ENCODE measurements around the gene TSC2.
A peak's percentile ranks its signal among the peaks of the same experiment; 100 is the strongest.
"Not testable (repeated sequence)": the region's sequence is repeated elsewhere in the genome, so short reads cannot be mapped to it uniquely, and the experiment has no call there.

TSC2 gene

DNA sequence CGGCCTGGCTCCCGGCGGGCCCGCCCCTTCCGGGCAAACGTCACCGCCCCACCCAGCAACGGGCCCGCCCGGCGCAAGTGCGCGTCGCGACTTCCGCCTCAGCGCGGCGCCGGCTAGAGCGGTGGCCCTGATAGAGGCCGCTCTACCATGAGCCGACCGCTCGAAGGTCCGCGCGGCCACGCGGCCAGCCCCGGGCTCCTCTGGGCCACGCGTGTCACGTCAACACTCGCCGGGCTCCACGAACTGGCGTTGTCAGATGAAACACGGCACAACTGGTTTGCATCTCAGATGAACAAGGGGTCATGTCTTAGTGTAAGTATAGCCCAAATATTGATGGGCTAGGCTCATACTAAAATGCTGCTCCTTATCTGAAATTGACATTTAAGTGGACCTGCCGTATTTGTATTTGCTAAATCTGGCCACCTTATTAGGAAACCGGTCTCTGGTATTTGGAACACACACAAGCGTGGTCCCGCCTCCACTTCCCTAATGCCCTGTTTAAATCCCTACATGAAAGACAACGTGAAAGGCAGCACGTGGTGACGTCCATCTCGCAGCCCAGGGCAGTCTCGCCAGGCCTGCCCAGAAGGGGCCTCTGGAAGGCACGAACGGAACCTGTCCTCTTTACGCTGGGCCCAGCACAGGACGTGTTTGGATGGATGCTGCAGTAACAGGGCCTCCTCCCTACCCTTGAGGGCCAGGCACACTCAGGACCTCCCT is 37.8 kb upstream of the TSC2 start, which contains the start of gene ZNF598:
Gene ZNF598, minus strand, starts transcription at position 31 of the 720 bp plus-strand sequence.
- DNase-seq (ENCODE audit: low read depth), result peak; percentile 63

DNA sequence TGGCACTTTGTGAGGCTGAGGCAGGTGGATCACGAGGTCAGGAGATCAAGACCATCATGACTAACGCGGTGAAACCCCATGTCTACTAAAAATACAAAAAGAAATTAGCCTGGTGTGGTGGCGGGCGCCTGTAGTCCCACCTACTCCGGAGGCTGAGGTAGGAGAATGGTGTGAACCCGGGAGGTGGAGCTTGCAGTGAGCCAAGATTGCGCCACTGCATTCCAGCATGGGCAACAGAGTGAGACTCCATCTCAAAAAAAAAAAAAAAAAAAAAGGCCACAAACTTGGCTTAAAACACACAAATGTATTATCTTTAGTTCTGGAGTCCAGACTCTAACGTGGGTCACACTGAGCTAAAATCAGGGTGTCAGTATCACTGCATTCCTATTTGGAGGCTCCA is 36.1 kb upstream of the TSC2 start:
- not testable (repeated sequence) for DNase-seq (ENCODE audit: low read depth)

- DNase-seq (ENCODE audit: low read depth), result no peak
Observed at GRCh38 chr16:2013527-2013926, 34.3 kb upstream of the TSC2 start.

DNA sequence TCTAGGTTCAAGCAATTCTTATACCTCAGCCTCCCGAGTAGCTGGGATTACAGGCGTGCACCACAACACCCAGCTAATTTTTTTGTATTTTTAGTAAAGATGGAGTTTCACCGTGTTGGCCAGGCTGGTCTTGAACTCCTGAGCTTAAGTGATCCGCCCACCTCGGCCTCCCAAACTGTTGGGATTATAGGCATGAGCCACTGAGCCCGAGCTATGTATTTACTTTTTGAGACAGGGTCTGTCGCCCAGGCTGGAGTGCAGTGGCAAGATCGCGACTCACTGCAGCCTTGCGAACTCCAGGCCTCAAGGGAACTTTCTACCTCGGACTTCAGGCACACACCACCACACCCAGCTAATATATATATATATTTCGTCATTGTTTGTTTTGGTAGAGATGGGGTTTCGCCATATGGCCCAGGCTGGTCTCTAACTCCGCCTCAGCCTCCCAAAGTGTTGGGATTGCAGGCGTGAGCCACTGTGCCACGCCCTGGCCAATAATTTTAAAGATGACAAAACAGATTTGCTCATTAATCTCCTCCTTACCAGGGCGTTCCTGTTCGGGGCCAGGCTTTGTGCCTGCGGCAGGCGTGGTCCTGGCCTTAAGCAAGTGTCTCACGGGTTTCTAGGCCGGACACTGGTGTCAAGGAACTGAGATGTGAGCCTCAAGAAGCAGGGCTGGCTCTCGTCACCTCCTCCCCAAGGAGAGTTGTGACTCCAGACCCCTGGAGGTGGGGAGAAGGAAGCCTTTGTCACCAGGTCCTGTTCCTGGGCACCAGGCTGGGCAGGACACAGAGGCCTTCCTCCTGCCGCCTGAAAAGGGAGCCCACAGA is 32.5 kb upstream of the TSC2 start:
- DNase-seq (ENCODE audit: low read depth), result no peak

- no peak for DNase-seq (ENCODE audit: low read depth)
Observed at GRCh38 chr16:2015947-2016208, 31.9 kb upstream of the TSC2 start.

- DNase-seq (ENCODE audit: low read depth), result no peak
Observed at GRCh38 chr16:2016407-2016922, 31.3 kb upstream of the TSC2 start.

DNA sequence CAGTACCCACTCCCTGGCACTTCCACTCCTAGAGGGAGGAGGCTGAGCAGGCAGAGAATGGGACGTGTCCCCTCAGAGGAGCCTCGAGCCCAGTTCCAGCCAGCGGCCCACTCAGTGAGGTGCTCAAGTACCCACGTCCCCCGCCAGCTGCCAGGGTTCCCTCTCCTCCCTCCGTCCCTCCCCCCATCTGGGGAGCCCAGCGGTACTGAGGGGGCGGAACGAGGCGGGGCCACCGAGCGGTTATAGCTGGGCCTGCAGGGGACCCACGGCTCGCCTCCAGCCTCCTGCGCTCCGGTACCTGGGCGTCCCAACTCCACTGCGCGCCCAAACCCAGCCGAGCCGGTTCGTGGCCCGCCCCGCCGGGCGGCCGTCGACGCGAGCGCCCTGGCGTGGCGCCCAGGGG is 28.3 kb upstream of the TSC2 start, which contains the start of gene NPW:
Gene NPW, plus strand, starts transcription at position 268 of the 403 bp plus-strand sequence.
- no peak for DNase-seq (ENCODE audit: low read depth)

DNA sequence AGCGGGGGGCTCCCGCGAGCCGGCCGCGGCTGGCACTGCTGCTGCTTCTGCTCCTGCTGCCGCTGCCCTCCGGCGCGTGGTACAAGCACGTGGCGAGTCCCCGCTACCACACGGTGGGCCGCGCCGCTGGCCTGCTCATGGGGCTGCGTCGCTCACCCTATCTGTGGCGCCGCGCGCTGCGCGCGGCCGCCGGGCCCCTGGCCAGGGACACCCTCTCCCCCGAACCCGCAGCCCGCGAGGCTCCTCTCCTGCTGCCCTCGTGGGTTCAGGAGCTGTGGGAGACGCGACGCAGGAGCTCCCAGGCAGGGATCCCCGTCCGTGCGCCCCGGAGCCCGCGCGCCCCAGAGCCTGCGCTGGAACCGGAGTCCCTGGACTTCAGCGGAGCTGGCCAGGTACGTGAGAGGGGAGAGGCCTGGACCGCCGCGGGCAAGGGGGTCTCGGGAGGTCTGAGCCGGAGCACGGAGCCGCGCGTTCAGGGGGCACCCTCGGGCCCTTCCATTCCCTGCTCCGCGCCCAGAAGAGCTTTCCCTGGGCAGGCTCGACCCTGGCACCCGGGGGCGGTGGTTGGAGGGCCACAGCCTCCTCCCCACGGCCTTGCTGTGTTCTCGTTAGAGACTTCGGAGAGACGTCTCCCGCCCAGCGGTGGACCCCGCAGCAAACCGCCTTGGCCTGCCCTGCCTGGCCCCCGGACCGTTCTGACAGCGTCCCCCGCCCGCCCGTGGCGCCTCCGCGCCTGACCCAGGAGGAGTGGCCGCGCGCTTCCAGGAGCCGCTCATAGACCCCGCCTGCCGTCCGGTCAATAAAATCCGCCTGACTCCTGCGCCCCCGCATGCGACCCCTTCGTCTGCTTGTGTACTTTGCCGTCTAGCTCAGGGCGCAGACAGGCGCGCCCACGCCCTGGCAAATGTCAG is 27.6 kb upstream of the TSC2 start:
- no peak for DNase-seq (ENCODE audit: low read depth)

DNA sequence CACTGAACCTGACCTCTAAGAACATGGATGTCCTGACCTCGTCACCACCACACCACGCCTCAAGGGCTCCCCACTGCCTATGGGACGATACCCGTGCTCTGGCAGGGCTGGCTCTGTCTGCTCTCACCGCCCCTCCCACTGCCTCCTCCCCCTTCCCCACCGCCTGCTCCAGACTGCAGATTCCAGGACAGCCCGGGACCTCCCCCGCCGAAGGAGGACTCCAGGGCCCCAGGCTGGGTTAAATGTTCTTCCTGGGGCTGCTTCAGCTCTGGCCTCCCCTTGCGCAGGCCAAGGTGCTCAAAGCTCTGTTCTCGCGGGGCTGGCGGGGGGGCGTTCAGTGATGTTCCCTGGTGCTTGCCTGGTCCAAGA is 25.1 kb upstream of the TSC2 start:
- no peak for DNase-seq (ENCODE audit: low read depth)

DNA sequence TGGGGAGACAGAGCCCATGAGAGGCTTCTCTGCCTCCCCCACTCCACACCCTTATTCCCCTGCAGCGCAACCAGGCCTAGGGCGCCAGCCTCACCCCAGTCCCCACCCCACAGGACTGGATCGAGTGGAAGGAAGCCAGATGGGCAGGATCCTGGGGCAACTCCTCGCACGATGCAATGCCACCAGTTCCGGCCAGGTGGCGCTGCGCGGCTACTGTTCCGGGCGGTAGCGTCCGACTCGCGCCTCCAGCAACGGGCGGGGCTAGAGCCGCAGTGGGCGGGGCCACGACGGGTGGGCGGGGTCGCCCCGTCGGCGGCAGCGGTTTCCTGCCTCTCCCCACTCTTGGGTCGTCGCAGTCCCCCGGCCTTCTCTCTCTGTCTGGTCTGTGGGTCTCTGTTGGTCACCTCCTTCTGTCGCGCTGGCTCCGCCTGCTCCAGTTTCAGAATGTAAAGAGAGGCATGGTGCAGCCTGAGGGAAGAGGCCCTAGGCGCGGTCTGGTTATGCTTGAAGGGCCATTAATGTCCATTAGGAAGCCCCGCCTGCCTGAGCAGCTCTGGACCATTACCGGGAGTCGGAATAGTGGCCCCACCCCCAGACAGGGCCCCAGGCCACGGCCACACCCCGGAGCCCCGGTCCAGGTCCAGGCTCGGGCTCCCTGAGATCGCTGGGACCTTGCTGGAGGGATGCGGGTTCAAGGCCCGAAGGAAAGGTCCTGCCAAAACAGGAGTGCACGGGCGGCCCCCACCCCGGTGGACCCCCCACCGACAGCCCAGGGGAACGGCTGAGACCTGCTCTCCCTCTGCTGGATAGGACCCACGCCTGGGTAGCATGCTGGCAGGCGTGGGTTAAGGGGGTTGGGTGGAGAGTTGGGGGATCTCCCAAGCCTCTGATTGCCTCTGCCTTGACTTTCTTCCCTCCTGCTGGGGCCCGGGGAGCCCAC is 24.4 kb upstream of the TSC2 start:
- peak; percentile 84 for DNase-seq (ENCODE audit: low read depth)

GRCh38 chr16:2024032-2024420 is 23.8 kb upstream of the TSC2 start:
- no peak for DNase-seq (ENCODE audit: low read depth)

DNA sequence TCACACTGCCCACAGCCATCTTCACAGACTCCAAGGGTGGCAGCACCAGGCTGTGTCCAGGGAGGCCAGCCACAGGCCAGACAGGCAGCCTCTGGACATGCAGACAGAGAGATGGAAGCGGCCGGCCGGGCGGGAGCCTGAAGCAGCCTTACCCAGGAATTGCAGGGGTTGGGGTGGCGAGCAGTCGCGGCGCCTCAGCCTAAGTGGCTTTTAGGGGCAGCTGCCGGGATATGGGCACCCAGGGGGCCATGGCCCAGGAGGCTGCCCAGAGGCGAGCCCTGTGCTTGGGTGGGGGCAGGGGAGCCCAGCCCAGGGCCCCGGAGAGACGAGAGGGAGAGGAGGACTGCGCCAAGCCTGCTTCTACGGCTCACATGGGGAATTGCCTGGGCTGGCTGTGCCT is 22.5 kb upstream of the TSC2 start:
- no peak for DNase-seq (ENCODE audit: low read depth)

DNA sequence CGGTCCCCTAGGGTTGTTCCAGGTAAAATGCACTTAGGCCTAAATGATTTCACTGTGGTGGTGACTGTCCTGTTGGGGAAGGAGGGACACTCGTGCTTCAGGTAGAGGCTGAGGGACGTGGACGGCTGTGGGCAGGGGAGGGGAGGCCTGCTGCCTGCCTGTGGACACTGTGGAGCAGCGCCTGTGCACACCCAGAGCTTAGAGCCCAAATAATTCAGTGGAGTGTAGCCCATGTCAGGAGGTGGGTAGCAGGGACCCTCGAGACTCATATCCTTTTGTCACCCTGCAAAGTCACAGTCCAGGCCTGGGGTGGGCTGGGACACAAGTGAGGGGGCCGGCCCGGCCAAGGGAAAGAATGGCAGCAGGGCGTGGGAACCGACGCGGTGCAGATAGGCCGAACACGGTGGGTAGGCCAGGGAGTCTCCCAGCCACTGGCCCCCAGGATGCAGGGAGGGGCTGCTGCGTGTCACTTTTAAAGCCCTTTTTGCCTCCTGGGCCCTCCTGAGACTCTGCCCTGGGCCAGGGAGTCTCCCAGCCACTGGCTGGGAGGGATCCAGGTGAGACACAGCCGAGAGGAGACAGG is 21.8 kb upstream of the TSC2 start:
- DNase-seq (ENCODE audit: low read depth), result no peak

- no peak for DNase-seq (ENCODE audit: low read depth)
Observed at GRCh38 chr16:2026461-2027023, 21.2 kb upstream of the TSC2 start, which contains the start of gene NHERF2. Gene NHERF2, plus strand, starts transcription at chr16:2026902. Its CDS starts 104 bp downstream, at chr16:2027006.

DNA sequence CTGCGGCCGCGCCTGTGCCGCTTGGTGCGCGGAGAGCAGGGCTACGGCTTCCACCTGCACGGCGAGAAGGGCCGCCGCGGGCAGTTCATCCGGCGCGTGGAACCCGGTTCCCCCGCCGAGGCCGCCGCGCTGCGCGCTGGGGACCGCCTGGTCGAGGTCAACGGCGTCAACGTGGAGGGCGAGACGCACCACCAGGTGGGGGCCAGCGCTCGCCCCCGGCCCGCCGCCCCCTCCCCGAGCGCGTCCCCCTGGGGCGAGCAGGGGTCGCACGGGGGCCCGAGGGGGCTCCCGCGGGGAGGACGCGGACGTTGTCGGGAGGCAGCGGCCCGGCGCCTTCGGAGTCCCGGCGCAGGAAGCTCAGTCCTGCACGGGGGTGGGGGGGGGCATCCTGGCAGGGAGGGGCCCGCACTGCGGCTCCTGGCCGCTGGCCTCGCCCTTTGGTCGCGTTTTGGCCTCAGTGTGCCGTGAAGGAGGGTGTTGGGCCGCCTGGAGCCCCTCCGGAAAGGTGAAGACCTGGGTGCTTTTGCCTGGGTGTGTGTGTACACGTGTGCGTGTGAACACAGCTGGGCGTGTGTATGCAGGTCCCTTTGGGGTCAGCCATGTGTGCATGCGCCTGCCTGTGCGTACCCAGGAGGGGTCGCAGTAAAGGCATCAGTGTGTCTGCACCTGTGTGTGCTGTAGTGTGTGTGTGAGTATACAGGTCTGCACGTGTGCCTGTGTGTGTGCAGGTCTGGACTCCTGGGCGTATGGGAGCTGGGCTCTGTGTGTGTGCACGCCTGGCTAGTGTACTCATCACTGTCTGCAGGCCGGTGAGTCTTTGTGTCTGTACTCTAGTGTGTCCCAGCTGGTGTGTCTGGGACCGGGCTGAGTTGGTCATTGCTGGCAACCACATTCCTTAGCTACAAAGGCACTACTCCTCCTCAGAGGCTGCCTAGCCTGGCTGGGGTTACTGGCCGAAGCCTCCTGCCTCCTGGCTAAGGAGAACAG is 20.5 kb upstream of the TSC2 start:
- no peak for DNase-seq (ENCODE audit: low read depth)

DNA sequence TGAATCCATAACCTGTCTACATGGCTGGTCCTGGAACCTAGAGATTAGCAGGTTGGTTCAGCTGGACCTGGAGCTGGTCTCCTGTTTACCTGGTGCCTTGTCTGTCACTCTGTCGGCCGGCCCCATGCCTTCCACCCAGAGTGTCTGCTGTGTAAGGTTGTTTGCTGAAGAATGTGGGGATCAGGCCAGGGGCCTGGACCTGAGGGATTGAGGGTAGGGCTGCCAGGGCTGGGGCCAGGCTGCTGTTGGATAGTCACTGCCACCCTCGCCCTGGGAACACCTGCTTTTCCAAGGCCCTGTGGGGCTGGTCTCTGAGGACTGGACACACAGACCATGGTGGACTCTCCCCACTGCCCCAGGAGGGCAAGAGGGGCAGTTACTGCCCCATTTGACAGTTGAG is 19.6 kb upstream of the TSC2 start:
- no peak for DNase-seq (ENCODE audit: low read depth)

DNA sequence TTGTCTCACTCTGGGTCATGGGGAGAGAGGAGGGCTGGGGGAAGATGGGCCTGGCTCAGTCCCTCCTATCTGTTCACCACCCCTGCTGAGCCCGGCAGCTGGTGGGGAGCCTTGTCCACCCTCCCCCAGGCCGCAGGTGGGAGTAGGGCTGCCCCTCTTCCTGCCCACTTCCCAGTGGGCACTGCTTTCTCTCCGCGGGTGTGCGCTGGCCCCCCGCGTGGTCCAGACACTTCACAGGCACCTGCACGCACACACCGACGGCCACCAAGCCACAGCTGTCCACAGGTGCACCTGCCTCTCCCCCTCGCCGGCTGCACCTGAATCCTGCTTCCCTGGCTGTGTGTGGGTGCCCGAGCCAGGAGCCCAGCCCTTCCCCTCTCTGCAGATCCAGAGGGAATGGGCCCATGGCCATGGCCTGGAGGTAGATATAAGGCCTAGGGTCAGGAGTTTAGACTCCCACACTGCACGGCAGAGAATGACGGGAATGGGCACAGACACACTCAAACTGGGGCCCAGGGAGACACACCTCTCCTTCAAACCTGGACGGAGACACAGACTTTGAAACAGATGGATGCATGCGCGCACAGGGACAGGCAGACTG is 19.1 kb upstream of the TSC2 start:
- DNase-seq (ENCODE audit: low read depth), result no peak

- no peak for DNase-seq (ENCODE audit: low read depth)
Observed at GRCh38 chr16:2029350-2029749, 18.4 kb upstream of the TSC2 start.

- DNase-seq (ENCODE audit: low read depth), result no peak
Observed at GRCh38 chr16:2030036-2030435, 17.7 kb upstream of the TSC2 start.
